IPS-18c (cell line): ENCODE measurements around the gene TMEM8B.

ENCODE experiments used
- H3K4me3 ChIP-seq: 2 replicates; pipeline ENCODE4 v1.7.0; 2013; ENCODE audit warnings: low read depth, mild to moderate bottlenecking, low read length, moderate library complexity; ENCODE audit not compliant: insufficient read depth
- H3K9me3 ChIP-seq: one replicate; pipeline ENCODE4 v1.6.1; 2013; ENCODE audit warnings: mild to moderate bottlenecking, low read length, moderate library complexity; ENCODE audit not compliant: control insufficient read depth, insufficient read depth

TMEM8B gene

GRCh38 chr9:35829764-35830096, 702 bp downstream of the TMEM8B start:
- Histone ChIP-seq H3K4me3 (peak overlapping the region; percentile 58), H3K9me3 (no peaks in the 10 kb centered on the region)

GRCh38 chr9:35831040-35831439, 2.0 kb downstream of the TMEM8B start:
- H3K4me3 ChIP-seq, result no peak overlapping the region
- no peaks in the 10 kb centered on the region for H3K9me3 ChIP-seq

- H3K9me3 ChIP-seq, result no peaks in the 10 kb centered on the region
- H3K4me3 ChIP-seq, result no peak overlapping the region
Measured at GRCh38 chr9:35832814-35833213, 3.8 kb downstream of the TMEM8B start.

- no peaks in the 10 kb centered on the region for H3K9me3 ChIP-seq
- no peak overlapping the region for H3K4me3 ChIP-seq
Measured at GRCh38 chr9:35834260-35835215, 5.5 kb downstream of the TMEM8B start.

GRCh38 chr9:35835216-35835632, 6.2 kb downstream of the TMEM8B start:
- Histone ChIP-seq H3K4me3 (no peak overlapping the region), H3K9me3 (no peaks in the 10 kb centered on the region)

- H3K9me3 ChIP-seq, result no peaks in the 10 kb centered on the region
Measured at GRCh38 chr9:35835766-35836165, 6.7 kb downstream of the TMEM8B start.

GRCh38 chr9:35836595-35836994, 7.6 kb downstream of the TMEM8B start:
- no peaks in the 10 kb centered on the region for H3K9me3 ChIP-seq
- no peak overlapping the region for H3K4me3 ChIP-seq

More at GRCh38 chr9:35835766-35836165, 6.7 kb downstream of the TMEM8B start:
- H3K4me3 ChIP-seq, result no peak overlapping the region

GRCh38 chr9:35839926-35840325, 10.9 kb downstream of the TMEM8B start:
- H3K9me3 ChIP-seq, result no peaks in the 10 kb centered on the region
- no peak overlapping the region for H3K4me3 ChIP-seq

- H3K4me3 ChIP-seq, result no peak overlapping the region
- H3K9me3 ChIP-seq, result no peaks in the 10 kb centered on the region
Measured at GRCh38 chr9:35840881-35841644, 12.0 kb downstream of the TMEM8B start.

- no peak overlapping the region for H3K4me3 ChIP-seq
- no peaks in the 10 kb centered on the region for H3K9me3 ChIP-seq
Measured at GRCh38 chr9:35841645-35841900, 12.5 kb downstream of the TMEM8B start.

- Histone ChIP-seq H3K4me3 (no peak overlapping the region), H3K9me3 (no peaks in the 10 kb centered on the region)
Measured at GRCh38 chr9:35842020-35842745, 13.2 kb downstream of the TMEM8B start.

GRCh38 chr9:35842795-35843194, 13.8 kb downstream of the TMEM8B start:
- Histone ChIP-seq H3K9me3 (no peaks in the 10 kb centered on the region), H3K4me3 (no peak overlapping the region)

- 0 out of 2 replicates have a peak overlapping the region, but pooled peaks have one; percentile 55 for H3K4me3 ChIP-seq
- H3K9me3 ChIP-seq, result no peaks in the 10 kb centered on the region
Measured at GRCh38 chr9:35844628-35845270, 15.7 kb downstream of the TMEM8B start.

- Histone ChIP-seq H3K4me3 (peak overlapping the region; percentile 55), H3K9me3 (no peaks in the 10 kb centered on the region)
Measured at GRCh38 chr9:35845824-35846771, 17.1 kb downstream of the TMEM8B start.

- no peaks in the 10 kb centered on the region for H3K9me3 ChIP-seq
- no peak overlapping the region for H3K4me3 ChIP-seq
Measured at GRCh38 chr9:35847792-35848572, 19.0 kb downstream of the TMEM8B start.
